ENCODE measurements around the gene MS4A18. TPM values are rescaled to one million over a fixed set of nuclear protein-coding genes. Genes with fewer than 3 reads are reported as not detected.

MS4A18 gene
- total RNA-seq, 3 donors from 2014 or later, result not detected

DNA sequence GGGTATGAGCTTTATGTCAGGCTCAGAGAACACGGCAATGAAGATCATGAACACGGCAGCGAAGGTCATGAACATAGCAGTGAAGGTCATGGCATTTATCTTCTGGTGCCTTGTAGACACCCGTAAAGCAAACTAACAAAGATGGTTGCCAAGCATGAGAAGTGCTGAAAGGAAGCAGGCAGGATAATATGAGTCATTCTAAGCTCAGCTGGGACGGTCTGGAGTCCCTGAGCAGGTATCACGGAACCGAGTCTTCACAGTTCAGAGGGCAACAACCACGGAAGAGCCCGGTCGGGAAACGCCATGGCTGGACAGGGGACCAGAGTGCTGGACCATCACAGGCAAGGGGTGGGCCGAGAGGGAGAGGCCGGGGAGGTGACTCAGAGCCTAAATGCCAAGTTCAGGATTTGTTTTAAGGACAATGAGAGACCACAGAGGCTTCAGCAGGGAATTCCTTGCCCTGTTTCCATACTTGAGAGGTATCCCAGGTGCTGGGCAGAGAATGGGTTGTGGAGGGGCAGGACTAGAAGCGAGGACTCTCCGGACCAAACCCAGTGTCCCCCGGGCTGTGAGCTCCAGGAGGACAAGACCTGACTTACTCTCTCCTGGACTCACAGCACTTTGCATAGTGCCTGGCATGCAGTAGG is 47.5 kb downstream of the MS4A18 start:
- Histone ChIP-seq H3K27me3 (peaks cover 0 to 6% of the 10 kb centered on the region in 2 donors), H3K36me3 (no peaks in the 10 kb centered on the region), H3K4me1 (no peaks in the 10 kb centered on the region), H3K4me3 (no peak overlapping the region), H3K9me3 (no peaks in the 10 kb centered on the region), H3K27ac (no peak overlapping the region)
- TF ChIP-seq POLR2A (IDR thresholded peaks at IDR 0.05) (no peak), POLR2AphosphoS5 (IDR thresholded peaks at IDR 0.05) (no peak), CTCF (IDR thresholded peaks at IDR 0.05) (no peak)
- peak in 1 of 2 donors; percentile 33 for DNase-seq (ENCODE audit: low spot score in 2 of 2)
- intact Hi-C loops (cut with DNase I; ENCODE audit: low total_unique reads), result no loop called here

GRCh38 chr11:60772666-60773065 is 48.1 kb downstream of the MS4A18 start:
- peaks cover 0 to 6% of the 10 kb centered on the region in 2 donors for H3K27me3 ChIP-seq
- intact Hi-C loops (cut with DNase I; ENCODE audit: low total_unique reads), result no loop called here
- no peak for TF ChIP-seq CTCF (IDR thresholded peaks at IDR 0.05)
- no peak for TF ChIP-seq POLR2AphosphoS5 (IDR thresholded peaks at IDR 0.05)
- no peak for TF ChIP-seq POLR2A (IDR thresholded peaks at IDR 0.05)

GRCh38 chr11:60774726-60775125 is 50.2 kb downstream of the MS4A18 start:
- H3K27me3 ChIP-seq, result peaks cover 0 to 2% of the 10 kb centered on the region in 2 donors
- no peak for TF ChIP-seq POLR2A (IDR thresholded peaks at IDR 0.05)
- TF ChIP-seq POLR2AphosphoS5 (IDR thresholded peaks at IDR 0.05), result no peak
- TF ChIP-seq CTCF (IDR thresholded peaks at IDR 0.05), result no peak
- H3K4me3 ChIP-seq, result no peak overlapping the region
- H3K9me3 ChIP-seq, result no peaks in the 10 kb centered on the region
- no peaks in the 10 kb centered on the region for H3K4me1 ChIP-seq
- H3K27ac ChIP-seq, result no peak overlapping the region
- intact Hi-C loops (cut with DNase I; ENCODE audit: low total_unique reads), result no loop called here
- H3K36me3 ChIP-seq, result no peaks in the 10 kb centered on the region
- peak in 1 of 2 donors; percentile 45 for DNase-seq (ENCODE audit: low spot score in 2 of 2)

More at GRCh38 chr11:60772666-60773065, 48.1 kb downstream of the MS4A18 start:
- peak in 1 of 2 donors; percentile 25 for DNase-seq (ENCODE audit: low spot score in 2 of 2)
- H3K9me3 ChIP-seq, result no peaks in the 10 kb centered on the region
- H3K4me3 ChIP-seq, result no peak overlapping the region
- H3K4me1 ChIP-seq, result no peaks in the 10 kb centered on the region
- no peaks in the 10 kb centered on the region for H3K36me3 ChIP-seq
- no peak overlapping the region for H3K27ac ChIP-seq

GRCh38 chr11:60775420-60775961 is 51.0 kb downstream of the MS4A18 start:
- Histone ChIP-seq H3K27ac (no peak overlapping the region), H3K36me3 (no peaks in the 10 kb centered on the region), H3K4me3 (no peak overlapping the region), H3K4me1 (no peaks in the 10 kb centered on the region), H3K27me3 (peaks cover 0 to 2% of the 10 kb centered on the region in 2 donors), H3K9me3 (no peaks in the 10 kb centered on the region)
- TF ChIP-seq CTCF (IDR thresholded peaks at IDR 0.05) (peak; percentile 49 to 92 (median 78)), POLR2A (IDR thresholded peaks at IDR 0.05) (no peak)
- intact Hi-C loops (cut with DNase I; ENCODE audit: low total_unique reads), result no loop called here
- DNase-seq (ENCODE audit: low spot score in 2 of 2), result peak; percentile 65 to 87

DNA sequence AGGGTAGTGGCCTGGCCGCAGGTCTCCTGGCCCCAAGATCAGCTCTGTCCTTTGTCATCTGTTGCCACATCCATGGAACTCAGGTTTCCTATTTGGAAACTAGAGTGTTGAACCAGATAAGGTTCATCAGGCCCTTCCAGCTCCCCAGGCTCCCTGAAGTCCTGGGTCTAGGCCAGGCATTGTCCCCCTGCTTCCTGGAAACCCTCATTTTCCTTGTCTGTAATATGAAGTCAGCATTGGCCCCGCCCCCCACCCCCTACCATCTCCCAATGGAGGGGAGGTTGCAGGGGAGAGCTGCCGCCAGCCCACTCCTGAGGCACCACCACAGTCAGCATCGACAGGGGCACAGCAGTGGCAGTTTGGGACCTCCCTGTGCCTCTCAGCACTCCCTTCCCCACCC is 51.6 kb downstream of the MS4A18 start:
- no peaks in the 10 kb centered on the region for H3K4me1 ChIP-seq
- H3K4me3 ChIP-seq, result no peak overlapping the region
- TF ChIP-seq POLR2AphosphoS5 (IDR thresholded peaks at IDR 0.05), result no peak
- TF ChIP-seq POLR2A (IDR thresholded peaks at IDR 0.05), result no peak
- TF ChIP-seq CTCF (IDR thresholded peaks at IDR 0.05), result no peak
- peaks cover 0 to 2% of the 10 kb centered on the region in 2 donors for H3K27me3 ChIP-seq
- H3K36me3 ChIP-seq, result no peaks in the 10 kb centered on the region
- no peak overlapping the region for H3K27ac ChIP-seq
- DNase-seq (ENCODE audit: low spot score in 2 of 2), result no peak
- intact Hi-C loops (cut with DNase I; ENCODE audit: low total_unique reads), result no loop called here
- H3K9me3 ChIP-seq, result no peaks in the 10 kb centered on the region
